GM21723 (cell line): ENCODE data around the gene BDH1.
A peak's percentile ranks its signal among the peaks of the same experiment; 100 is the strongest.
"Not testable (repeated sequence)": the region's sequence is repeated elsewhere in the genome, so short reads cannot be mapped to it uniquely, and the experiment has no call there.

Source experiments
- ATAC-seq: cut with Tn5 transposase; IDR thresholded peaks from one replicate; pipeline ENCODE4 v1.9.1; 2021; ENCODE audit warnings: mild to moderate bottlenecking, moderate library complexity; ENCODE audit not compliant: unreplicated experiment

The BDH1 gene, protein sequence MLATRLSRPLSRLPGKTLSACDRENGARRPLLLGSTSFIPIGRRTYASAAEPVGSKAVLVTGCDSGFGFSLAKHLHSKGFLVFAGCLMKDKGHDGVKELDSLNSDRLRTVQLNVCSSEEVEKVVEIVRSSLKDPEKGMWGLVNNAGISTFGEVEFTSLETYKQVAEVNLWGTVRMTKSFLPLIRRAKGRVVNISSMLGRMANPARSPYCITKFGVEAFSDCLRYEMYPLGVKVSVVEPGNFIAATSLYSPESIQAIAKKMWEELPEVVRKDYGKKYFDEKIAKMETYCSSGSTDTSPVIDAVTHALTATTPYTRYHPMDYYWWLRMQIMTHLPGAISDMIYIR

DNA sequence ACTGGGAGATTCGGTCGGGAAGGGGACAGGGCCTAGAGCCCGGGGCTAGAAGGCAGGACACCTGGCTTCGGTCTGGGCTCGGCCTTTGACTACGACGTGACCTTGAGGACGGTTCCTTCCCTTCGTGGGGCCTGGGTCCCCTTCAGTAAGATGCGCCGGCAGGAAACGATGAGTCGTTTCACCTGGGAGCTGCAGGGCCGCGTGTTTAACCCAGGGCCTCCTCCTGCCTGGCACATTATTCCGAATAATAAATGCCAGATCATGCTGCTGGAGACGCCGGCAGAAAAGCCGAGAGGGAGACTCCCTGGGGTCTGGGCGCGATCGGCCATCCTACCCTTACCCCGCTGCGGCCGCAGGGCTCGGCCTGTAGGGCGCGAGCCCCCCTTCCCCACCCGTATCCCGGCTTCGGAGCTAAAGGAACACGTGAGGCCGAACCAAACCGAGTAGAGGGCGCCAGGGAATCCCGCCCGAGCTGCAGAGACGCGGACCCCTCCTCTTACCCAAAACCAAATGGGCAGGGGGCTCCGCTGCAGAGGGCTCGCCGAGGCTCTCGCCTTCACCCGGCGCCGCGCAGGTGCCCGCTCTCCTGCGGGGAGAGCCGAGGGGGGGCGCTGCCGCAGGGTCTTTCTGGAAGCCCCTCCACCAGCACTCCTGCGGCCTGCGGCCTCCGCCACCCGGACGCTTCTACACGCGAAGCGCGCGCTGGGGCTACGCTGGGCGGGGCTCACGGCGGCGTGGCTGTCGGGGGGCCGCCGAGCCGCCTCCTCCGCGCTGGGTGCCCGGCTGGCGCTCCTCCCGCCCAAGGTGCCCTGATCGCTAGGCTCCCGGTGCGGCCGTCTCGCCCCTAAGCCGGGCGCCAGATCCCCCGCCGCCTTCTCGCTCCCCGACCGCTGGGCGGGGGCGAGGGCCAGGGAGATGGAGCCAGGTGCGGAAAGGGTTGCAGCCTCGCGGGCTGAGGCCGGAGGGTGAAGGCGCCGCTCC is at the start of gene BDH1:
Gene BDH1 (minus strand): TSS at position 688 of the 981 bp plus-strand sequence. CDS start 9,525 bp downstream, outside the sequence.
- ATAC-seq, result peak; percentile 41

- ATAC-seq, result no peak
Observed at GRCh38 chr3:197603317-197603933, 47.7 kb upstream of the BDH1 start.

DNA sequence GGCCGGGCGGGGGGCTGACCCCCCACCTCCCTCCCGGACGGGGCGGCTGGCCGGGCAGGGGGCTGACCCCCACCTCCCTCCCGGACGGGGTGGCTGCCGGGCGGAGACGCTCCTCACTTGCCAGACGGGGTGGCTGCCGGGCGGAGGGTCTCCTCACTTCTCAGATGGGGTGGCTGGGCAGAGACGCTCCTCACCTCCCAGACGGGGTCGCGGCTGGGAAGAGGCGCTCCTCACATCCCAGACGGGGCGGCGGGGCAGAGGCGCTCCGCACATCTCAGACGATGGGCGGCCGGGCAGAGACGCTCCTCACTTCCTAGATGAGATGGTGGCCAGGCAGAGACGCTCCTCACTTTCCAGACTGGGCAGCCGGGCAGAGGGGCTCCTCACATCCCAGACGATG is 46.6 kb upstream of the BDH1 start:
- not testable (repeated sequence) for ATAC-seq

GRCh38 chr3:197601566-197601840 is 45.7 kb upstream of the BDH1 start:
- not testable (repeated sequence) for ATAC-seq

DNA sequence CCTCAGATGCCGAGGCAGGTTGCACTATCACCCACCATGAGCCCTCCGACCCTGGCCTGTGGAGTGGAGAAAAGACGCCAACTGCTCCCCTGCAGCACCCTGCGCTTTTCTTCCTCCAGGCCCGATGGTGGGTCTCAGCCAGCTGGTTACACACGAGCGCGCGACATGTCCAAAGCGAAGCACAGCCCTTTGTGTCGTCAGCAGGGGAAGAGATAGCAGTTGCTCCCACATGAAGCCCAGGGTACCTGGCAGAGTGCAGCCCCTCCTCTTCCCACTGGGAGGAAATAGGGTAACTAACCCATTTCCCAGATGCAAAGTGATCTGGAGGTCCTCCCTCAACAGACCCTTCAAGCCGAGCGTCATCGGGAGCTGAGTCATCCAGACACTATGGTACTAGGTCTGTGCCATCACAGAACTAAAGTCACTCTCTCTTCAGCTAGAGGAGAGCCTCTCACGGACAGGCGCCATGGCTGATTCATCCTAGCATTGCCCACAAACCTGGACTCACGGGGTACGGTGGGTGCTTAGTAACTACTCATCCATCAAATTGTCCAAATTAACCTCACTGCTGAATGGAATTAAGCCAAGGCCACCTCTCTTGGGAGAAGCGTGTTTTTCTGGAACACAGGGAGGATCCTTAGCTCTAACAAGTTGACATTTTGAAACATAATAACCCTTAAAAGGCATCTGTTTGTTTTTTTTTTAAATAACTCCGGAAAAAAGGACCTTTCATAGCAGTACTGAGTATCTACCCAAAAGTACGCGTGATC is 45.2 kb upstream of the BDH1 start:
- ATAC-seq, result no peak

- ATAC-seq, result peak; percentile 95
Observed at GRCh38 chr3:197599089-197599765, 43.5 kb upstream of the BDH1 start.

- ATAC-seq, result no peak
Observed at GRCh38 chr3:197598404-197598980, 42.7 kb upstream of the BDH1 start.

- no peak for ATAC-seq
Observed at GRCh38 chr3:197597335-197597734, 41.6 kb upstream of the BDH1 start.

- no peak for ATAC-seq
Observed at GRCh38 chr3:197595470-197596185, 39.9 kb upstream of the BDH1 start.

GRCh38 chr3:197593046-197593380 is 37.2 kb upstream of the BDH1 start:
- ATAC-seq, result no peak

DNA sequence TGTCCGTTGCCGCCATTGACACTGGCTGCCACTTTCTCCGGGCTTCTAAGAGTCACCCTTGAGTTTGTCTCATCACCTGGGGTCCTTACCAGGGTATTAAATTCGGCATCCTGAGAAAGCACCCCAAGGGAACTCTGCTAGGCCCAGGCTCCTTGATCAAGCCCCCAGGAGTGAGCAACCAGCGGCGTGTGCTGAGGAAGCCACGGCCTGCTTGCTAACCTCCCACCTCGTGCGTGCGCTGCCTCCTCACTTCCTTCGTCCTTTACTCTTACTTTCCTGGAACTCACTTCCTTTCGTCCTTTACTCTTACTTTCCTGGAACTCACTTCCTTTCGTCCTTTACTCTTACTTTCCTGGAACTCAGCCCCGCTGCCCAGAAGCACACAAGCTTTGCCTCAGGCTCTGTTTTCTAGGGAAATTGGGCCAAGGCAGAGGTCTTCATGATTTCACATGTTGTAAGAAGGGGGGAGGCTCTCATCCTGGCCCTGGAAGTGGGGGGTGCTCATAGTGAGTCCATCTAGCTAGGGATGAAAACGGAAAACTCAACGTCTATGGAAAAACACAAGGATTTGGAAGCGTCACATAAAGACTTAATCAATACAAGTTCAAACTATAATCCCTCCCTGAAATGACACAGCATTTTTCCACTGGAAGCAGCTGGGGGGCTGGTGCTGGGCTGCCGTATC is 36.7 kb upstream of the BDH1 start:
- ATAC-seq, result no peak

DNA sequence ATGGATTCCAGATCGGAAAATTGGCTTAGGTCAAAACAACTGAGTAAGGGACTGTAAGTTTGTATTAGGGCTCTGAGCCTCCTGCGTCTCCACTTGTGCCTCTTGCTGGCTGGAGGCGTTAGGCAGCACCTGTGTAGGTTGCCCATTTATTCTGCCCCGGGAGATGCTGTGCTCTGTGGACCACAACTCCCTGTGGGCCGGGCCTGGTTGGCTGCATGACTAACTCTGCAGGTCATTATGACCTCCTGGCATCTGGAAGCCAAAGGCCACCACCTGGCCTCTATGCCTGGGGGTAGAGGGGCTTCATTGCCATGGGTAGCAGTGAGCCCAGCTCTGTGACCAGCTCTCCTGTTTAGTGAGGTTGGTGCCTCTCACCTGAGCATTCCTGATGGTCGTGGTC is 36.0 kb upstream of the BDH1 start:
- ATAC-seq, result no peak

- ATAC-seq, result no peak
Observed at GRCh38 chr3:197590313-197590962, 34.7 kb upstream of the BDH1 start.

DNA sequence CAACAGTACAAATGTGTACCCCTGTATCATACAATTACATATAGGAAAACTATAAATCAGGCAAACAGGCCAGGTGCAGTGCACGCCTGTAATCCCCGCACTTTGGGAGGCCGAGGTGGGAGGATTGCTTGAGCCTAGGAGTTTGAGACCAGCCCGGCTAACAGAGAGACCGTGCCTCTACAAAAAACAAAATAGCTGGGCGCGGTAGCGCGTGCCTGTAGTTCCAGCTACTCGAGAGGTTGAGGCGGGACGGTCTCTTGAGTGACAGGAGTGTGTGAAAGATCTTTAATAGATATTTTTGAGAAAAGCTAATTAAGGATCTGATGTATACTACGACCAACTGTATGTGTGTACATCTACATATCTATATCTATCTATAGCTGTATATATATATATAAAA is 33.8 kb upstream of the BDH1 start:
- ATAC-seq, result no peak

- ATAC-seq, result not testable (repeated sequence)
Observed at GRCh38 chr3:197586768-197587167, 31.0 kb upstream of the BDH1 start.

DNA sequence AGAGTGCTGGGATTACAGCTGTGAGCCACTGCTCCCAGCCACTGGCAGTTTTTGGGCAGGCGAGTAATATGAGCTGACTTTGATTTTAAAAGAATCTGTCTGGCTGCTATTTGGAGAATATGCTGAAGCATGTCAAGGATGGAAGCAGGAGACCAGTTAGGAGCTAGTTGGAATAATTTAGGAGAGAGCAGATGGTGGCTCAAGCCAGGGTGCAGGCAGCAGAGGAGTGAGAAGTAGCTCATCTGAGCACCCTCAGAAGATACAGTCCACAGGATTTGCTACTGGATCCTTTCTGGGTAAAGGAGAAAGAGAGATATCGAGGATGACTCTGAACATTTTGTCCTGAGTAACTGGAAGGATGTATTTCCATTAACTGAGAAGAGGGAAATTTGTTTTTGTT is 30.4 kb upstream of the BDH1 start:
- ATAC-seq, result no peak

- no peak for ATAC-seq
Observed at GRCh38 chr3:197584733-197585132, 29.0 kb upstream of the BDH1 start.

- ATAC-seq, result no peak
Observed at GRCh38 chr3:197583371-197583770, 27.6 kb upstream of the BDH1 start.
